Measurements from ENCODE around the gene HFE. TPM values are rescaled to one million over a fixed set of nuclear protein-coding genes. Genes with fewer than 3 reads are reported as not detected.
A peak's percentile ranks its signal among the peaks of the same experiment; 100 is the strongest.

Gene HFE
- total RNA-seq, 1 donor, result 15.5 TPM

GRCh38 chr6:26103141-26103769 lies 16.0 kb downstream of the HFE start:
- H3K4me3 ChIP-seq (ENCODE audit: low read depth, low read length), result peak overlapping the region; percentile 67
- peak; percentile 78 for DNase-seq (ENCODE audit: low read depth)
- no peak for TF ChIP-seq CTCF (IDR thresholded peaks at IDR 0.05; ENCODE audit: insufficient read depth, low read depth, low read length)

- TF ChIP-seq CTCF (IDR thresholded peaks at IDR 0.05; ENCODE audit: insufficient read depth, low read depth, low read length), result peak; percentile 38
- peak overlapping the region; percentile 67 for H3K4me3 ChIP-seq (ENCODE audit: low read depth, low read length)
- peak; percentile 96 for DNase-seq (ENCODE audit: low read depth)
Measured at GRCh38 chr6:26103770-26104456, 16.7 kb downstream of the HFE start.

GRCh38 chr6:26104457-26105108 lies 17.4 kb downstream of the HFE start:
- H3K4me3 ChIP-seq (ENCODE audit: low read depth, low read length), result peak overlapping the region; percentile 67
- TF ChIP-seq CTCF (IDR thresholded peaks at IDR 0.05; ENCODE audit: insufficient read depth, low read depth, low read length), result no peak
- no peak for DNase-seq (ENCODE audit: low read depth)

GRCh38 chr6:26105109-26105730 lies 18.0 kb downstream of the HFE start:
- no peak overlapping the region for H3K4me3 ChIP-seq (ENCODE audit: low read depth, low read length)
- TF ChIP-seq CTCF (IDR thresholded peaks at IDR 0.05; ENCODE audit: insufficient read depth, low read depth, low read length), result no peak
- no peak for DNase-seq (ENCODE audit: low read depth)

- no peak for DNase-seq (ENCODE audit: low read depth)
- no peak overlapping the region for H3K4me3 ChIP-seq (ENCODE audit: low read depth, low read length)
Measured at GRCh38 chr6:26105842-26106241, 18.6 kb downstream of the HFE start.

GRCh38 chr6:26107935-26108334 lies 20.7 kb downstream of the HFE start:
- TF ChIP-seq CTCF (IDR thresholded peaks at IDR 0.05; ENCODE audit: insufficient read depth, low read depth, low read length), result no peak
- H3K4me3 ChIP-seq (ENCODE audit: low read depth, low read length), result no peak overlapping the region
- no peak for DNase-seq (ENCODE audit: low read depth)

More at GRCh38 chr6:26105842-26106241, 18.6 kb downstream of the HFE start:
- TF ChIP-seq CTCF (IDR thresholded peaks at IDR 0.05; ENCODE audit: insufficient read depth, low read depth, low read length), result no peak
